SW480 (cell line): ENCODE results near the gene TAF10.
A peak's percentile ranks its signal among the peaks of the same experiment; 100 is the strongest.

ENCODE experiments used
- DNase-seq: peaks from one replicate; pipeline ENCODE4 v3.0.0-alpha.2; 2016; ENCODE audit warnings: low spot score

TAF10 gene

GRCh38 chr11:6640036-6640984 lies 28.3 kb upstream of the TAF10 start:
- no peak for DNase-seq

GRCh38 chr11:6638429-6638828 lies 26.4 kb upstream of the TAF10 start:
- no peak for DNase-seq

- no peak for DNase-seq
These were observed 25.9 kb upstream of the TAF10 start for GRCh38 chr11:6637871-6638270.

GRCh38 chr11:6636480-6636879 lies 24.5 kb upstream of the TAF10 start:
- DNase-seq: no peak

GRCh38 chr11:6635082-6635932 lies 23.3 kb upstream of the TAF10 start:
- peak; percentile 53 for DNase-seq

GRCh38 chr11:6634534-6634933 lies 22.5 kb upstream of the TAF10 start:
- DNase-seq: no peak

GRCh38 chr11:6633422-6634408 lies 21.7 kb upstream of the TAF10 start:
- DNase-seq: no peak

GRCh38 chr11:6632116-6633073 lies 20.4 kb upstream of the TAF10 start:
- DNase-seq: no peak

- DNase-seq: no peak
These were observed 19.4 kb upstream of the TAF10 start for GRCh38 chr11:6631361-6631890.

GRCh38 chr11:6630632-6631291 lies 18.7 kb upstream of the TAF10 start:
- DNase-seq: no peak

GRCh38 chr11:6629892-6630631 lies 18.0 kb upstream of the TAF10 start:
- no peak for DNase-seq

GRCh38 chr11:6629573-6629891 lies 17.5 kb upstream of the TAF10 start:
- DNase-seq: no peak

- DNase-seq: no peak
These were observed 16.5 kb upstream of the TAF10 start for GRCh38 chr11:6628526-6628925.

GRCh38 chr11:6627762-6628241 lies 15.8 kb upstream of the TAF10 start:
- no peak for DNase-seq

- DNase-seq: no peak
These were observed 15.2 kb upstream of the TAF10 start for GRCh38 chr11:6626971-6627761.

- no peak for DNase-seq
These were observed 13.9 kb upstream of the TAF10 start for GRCh38 chr11:6625832-6626420.

GRCh38 chr11:6625156-6625831 lies 13.3 kb upstream of the TAF10 start:
- no peak for DNase-seq
